ENCODE measurements around the gene RPS24. TPM values are rescaled to one million over a fixed set of nuclear protein-coding genes. Genes with fewer than 3 reads are reported as not detected.

The RPS24 gene
- total and polyA plus RNA-seq, 2 of the 13 experiments (the other 11 are each of a cell fraction or from before 2014, with no cell fraction given): 2,690 to 3,319 TPM

DNA sequence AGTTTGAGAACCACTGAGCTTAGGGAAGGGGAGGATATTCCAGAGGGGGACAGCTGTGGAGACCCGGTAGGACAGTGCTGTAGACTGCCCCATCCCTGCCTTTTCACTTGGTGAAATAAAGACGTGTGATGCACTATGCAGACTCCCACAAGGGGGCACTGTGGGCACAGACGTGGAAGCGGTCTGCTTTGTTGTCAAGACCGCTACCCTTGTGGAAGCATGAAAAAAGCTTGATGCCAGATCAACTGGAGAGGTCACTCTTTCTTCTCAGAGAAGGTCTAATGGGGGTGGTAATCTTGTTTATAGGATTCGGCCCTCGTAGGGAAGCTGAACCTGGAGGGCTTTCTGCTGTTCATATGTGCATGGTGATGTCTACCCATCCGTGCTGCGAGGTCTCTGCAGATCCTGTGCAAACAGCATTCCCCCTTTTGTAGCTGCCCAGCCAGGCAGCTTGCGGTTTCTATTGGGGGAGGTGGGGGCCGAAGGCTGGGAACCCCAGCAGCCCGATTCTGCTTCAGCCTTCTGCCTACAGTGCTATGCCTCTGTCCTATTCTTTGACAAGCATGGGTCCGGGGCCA lies 13.7 kb downstream of the RPS24 start (continued):
- no peak for TF ChIP-seq ZSCAN22 (CRISPR knock-in tag; IDR thresholded peaks at IDR 0.05)
- no peak for TF ChIP-seq YEATS4 (CRISPR knock-in tag; IDR thresholded peaks at IDR 0.05; ENCODE audit: borderline replicate concordance)
- TF ChIP-seq ETV5 (CRISPR knock-in tag; IDR thresholded peaks at IDR 0.05; ENCODE audit: borderline replicate concordance): 0 out of 2 replicates have a peak, but pooled peaks have one; percentile 19
- TF ChIP-seq, protein P1, sequence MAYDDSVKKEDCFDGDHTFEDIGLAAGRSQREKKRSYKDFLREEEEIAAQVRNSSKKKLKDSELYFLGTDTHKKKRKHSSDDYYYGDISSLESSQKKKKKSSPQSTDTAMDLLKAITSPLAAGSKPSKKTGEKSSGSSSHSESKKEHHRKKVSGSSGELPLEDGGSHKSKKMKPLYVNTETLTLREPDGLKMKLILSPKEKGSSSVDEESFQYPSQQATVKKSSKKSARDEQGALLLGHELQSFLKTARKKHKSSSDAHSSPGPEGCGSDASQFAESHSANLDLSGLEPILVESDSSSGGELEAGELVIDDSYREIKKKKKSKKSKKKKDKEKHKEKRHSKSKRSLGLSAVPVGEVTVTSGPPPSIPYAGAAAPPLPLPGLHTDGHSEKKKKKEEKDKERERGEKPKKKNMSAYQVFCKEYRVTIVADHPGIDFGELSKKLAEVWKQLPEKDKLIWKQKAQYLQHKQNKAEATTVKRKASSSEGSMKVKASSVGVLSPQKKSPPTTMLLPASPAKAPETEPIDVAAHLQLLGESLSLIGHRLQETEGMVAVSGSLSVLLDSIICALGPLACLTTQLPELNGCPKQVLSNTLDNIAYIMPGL (CRISPR knock-in tag; IDR thresholded peaks at IDR 0.05; ENCODE audit: borderline replicate concordance in 1 of 2, low read depth in 1 of 2): peak in 1 of 2 experiments; percentile 61; a peak in 1 of 4 replicates
- TF ChIP-seq KDM2A (CRISPR knock-in tag; IDR thresholded peaks at IDR 0.05; ENCODE audit: borderline replicate concordance, low read depth): peak; percentile 67; the same call in 1 of the 2 replicates
- TF ChIP-seq SMC3 (IDR thresholded peaks at IDR 0.05; ENCODE audit: low read length): peak; percentile 87
- TF ChIP-seq ZNF556 (CRISPR knock-in tag; IDR thresholded peaks at IDR 0.05; ENCODE audit: borderline replicate concordance): no peak
- TF ChIP-seq, protein P2, sequence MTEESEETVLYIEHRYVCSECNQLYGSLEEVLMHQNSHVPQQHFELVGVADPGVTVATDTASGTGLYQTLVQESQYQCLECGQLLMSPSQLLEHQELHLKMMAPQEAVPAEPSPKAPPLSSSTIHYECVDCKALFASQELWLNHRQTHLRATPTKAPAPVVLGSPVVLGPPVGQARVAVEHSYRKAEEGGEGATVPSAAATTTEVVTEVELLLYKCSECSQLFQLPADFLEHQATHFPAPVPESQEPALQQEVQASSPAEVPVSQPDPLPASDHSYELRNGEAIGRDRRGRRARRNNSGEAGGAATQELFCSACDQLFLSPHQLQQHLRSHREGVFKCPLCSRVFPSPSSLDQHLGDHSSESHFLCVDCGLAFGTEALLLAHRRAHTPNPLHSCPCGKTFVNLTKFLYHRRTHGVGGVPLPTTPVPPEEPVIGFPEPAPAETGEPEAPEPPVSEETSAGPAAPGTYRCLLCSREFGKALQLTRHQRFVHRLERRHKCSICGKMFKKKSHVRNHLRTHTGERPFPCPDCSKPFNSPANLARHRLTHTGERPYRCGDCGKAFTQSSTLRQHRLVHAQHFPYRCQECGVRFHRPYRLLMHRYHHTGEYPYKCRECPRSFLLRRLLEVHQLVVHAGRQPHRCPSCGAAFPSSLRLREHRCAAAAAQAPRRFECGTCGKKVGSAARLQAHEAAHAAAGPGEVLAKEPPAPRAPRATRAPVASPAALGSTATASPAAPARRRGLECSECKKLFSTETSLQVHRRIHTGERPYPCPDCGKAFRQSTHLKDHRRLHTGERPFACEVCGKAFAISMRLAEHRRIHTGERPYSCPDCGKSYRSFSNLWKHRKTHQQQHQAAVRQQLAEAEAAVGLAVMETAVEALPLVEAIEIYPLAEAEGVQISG (CRISPR knock-in tag; IDR thresholded peaks at IDR 0.05): no peak
- TF ChIP-seq ZNF292 (CRISPR knock-in tag; IDR thresholded peaks at IDR 0.05; ENCODE audit: borderline replicate concordance, low read depth): peak; percentile 35; the same call in 1 of the 2 replicates
- TF ChIP-seq KLF16 (CRISPR knock-in tag; IDR thresholded peaks at IDR 0.05): 0 out of 4 replicates have a peak, but pooled peaks of 1 of the 2 experiments have one; percentile 37
- peak; percentile 35; the same call in 1 of the 2 replicates for TF ChIP-seq GATAD2A (CRISPR knock-in tag; IDR thresholded peaks at IDR 0.05)
- TF ChIP-seq TOPORS (CRISPR knock-in tag; IDR thresholded peaks at IDR 0.05): 0 out of 2 replicates have a peak, but pooled peaks have one; percentile 5
- TF ChIP-seq SALL1 (CRISPR knock-in tag; IDR thresholded peaks at IDR 0.05): peak; percentile 45; the same call in 1 of the 2 replicates
- TF ChIP-seq NONO (IDR thresholded peaks at IDR 0.05): no peak
- TF ChIP-seq NONO (CRISPR knock-in tag; conservative IDR thresholded peaks at IDR 0.05): peak; percentile 71; the same call in 1 of the 2 replicates
- TF ChIP-seq, protein P3, sequence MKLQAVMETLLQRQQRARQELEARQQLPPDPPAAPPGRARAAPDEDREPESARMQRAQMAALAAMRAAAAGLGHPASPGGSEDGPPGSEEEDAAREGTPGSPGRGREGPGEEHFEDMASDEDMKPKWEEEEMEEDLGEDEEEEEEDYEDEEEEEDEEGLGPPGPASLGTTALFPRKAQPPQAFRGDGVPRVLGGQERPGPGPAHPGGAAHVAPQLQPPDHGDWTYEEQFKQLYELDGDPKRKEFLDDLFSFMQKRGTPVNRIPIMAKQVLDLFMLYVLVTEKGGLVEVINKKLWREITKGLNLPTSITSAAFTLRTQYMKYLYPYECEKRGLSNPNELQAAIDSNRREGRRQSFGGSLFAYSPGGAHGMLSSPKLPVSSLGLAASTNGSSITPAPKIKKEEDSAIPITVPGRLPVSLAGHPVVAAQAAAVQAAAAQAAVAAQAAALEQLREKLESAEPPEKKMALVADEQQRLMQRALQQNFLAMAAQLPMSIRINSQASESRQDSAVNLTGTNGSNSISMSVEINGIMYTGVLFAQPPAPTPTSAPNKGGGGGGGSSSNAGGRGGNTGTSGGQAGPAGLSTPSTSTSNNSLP (IDR thresholded peaks at IDR 0.05; ENCODE audit: low read depth, low read length): 0 out of 2 replicates have a peak, but pooled peaks have one; percentile 20
- 0 out of 2 replicates have a peak, but pooled peaks have one; percentile 53 for TF ChIP-seq ZNF205 (CRISPR knock-in tag; IDR thresholded peaks at IDR 0.05)
- TF ChIP-seq TARDBP (CRISPR knock-in tag; IDR thresholded peaks at IDR 0.05): peak; percentile 51; the same call in 1 of the 2 replicates
- peak; percentile 26; the same call in 1 of the 2 replicates for TF ChIP-seq CREM (IDR thresholded peaks at IDR 0.05)
- no peak for TF ChIP-seq CREM (CRISPR knock-in tag; IDR thresholded peaks at IDR 0.05)
- TF ChIP-seq KLF13 (CRISPR knock-in tag; IDR thresholded peaks at IDR 0.05): no peak
- 0 out of 2 replicates have a peak, but pooled peaks have one; percentile 16 for TF ChIP-seq RCOR2 (CRISPR knock-in tag; IDR thresholded peaks at IDR 0.05)
- 0 out of 2 replicates have a peak, but pooled peaks have one; percentile 19 for TF ChIP-seq FOXA3 (CRISPR knock-in tag; IDR thresholded peaks at IDR 0.05)

Data from HepG2 (cell line).